DOHH2 (cell line): ENCODE results near the gene DLX2.

Source experiments
- H3F3A ChIP-seq: fragments of 200-600 bp; sonication (generic), shearing (Covaris generic); 2 replicates; pipeline ENCODE4 v1.6.0; 2016; ENCODE audit warnings: antibody characterized with exemption, mild to moderate bottlenecking; ENCODE audit not compliant: control insufficient read depth, insufficient read depth
- H3K27ac ChIP-seq: fragments of 200-600 bp; sonication (generic); 2 replicates; pipeline ENCODE4 v1.5.1; 2014; ENCODE audit warnings: low read depth, mild to moderate bottlenecking, low read length, moderate library complexity
- H3K27me3 ChIP-seq: fragments of 200-600 bp; sonication (generic); 2 replicates; pipeline ENCODE4 v1.6.1; 2014; ENCODE audit warnings: mild to moderate bottlenecking, low read length, mixed read lengths; ENCODE audit not compliant: control insufficient read depth
- H3K36me3 ChIP-seq: fragments of 200-600 bp; sonication (generic); 2 replicates; pipeline ENCODE4 v1.6.1; 2014; ENCODE audit warnings: mild to moderate bottlenecking, low read length, moderate library complexity, mixed read lengths; ENCODE audit not compliant: control insufficient read depth
- H3K4me1 ChIP-seq: fragments of 200-600 bp; sonication (generic); 2 replicates; pipeline ENCODE4 v1.6.1; 2014; ENCODE audit warnings: mild to moderate bottlenecking, low read length, mixed read lengths; ENCODE audit not compliant: control insufficient read depth
- H3K4me2 ChIP-seq: fragments of 200-600 bp; sonication (generic); 2 replicates; pipeline ENCODE4 v1.6.0; 2014; ENCODE audit warnings: mild to moderate bottlenecking, low read length, moderate library complexity
- H3K4me3 ChIP-seq: fragments of 200-600 bp; sonication (generic); 2 replicates; pipeline ENCODE4 v1.5.1; 2014; ENCODE audit warnings: mild to moderate bottlenecking, low read length, mixed read lengths
- H3K79me2 ChIP-seq: fragments of 200-600 bp; sonication (generic); 2 replicates; pipeline ENCODE4 v1.6.1; 2014; ENCODE audit warnings: mild to moderate bottlenecking, low read length, mixed read lengths; ENCODE audit not compliant: control insufficient read depth
- H3K9me2 ChIP-seq: fragments of 200-600 bp; sonication (generic); replicated peaks from 2 replicates; pipeline ENCODE4 v1.6.1; 2014; ENCODE audit warnings: mild to moderate bottlenecking, low read length, mixed read lengths; ENCODE audit not compliant: control insufficient read depth
- H3K9me3 ChIP-seq: fragments of 200-600 bp; sonication (generic); 2 replicates; pipeline ENCODE4 v1.6.1; 2014; ENCODE audit warnings: antibody characterized with exemption, low read length, mixed read lengths; ENCODE audit not compliant: control insufficient read depth, insufficient read depth
- H4K20me1 ChIP-seq: fragments of 200-600 bp; sonication (generic); 2 replicates; pipeline ENCODE4 v1.6.0; 2014; ENCODE audit warnings: low read depth, mild to moderate bottlenecking, antibody characterized with exemption, low read length, moderate library complexity; ENCODE audit not compliant: control insufficient read depth, insufficient read depth
- CTCF ChIP-seq: fragments of 200-600 bp; sonication (generic); IDR thresholded peaks from one replicate; pipeline ENCODE4 v1.5.1; 2014; ENCODE audit warnings: antibody characterized with exemption, mild to moderate bottlenecking, low read depth, low read length; ENCODE audit not compliant: poor library complexity, severe bottlenecking
- EZH2phosphoT487 ChIP-seq: fragments of 200-600 bp; sonication (generic); IDR thresholded peaks from 2 replicates; pipeline ENCODE4 v1.6.1; 2017; ENCODE audit warnings: borderline replicate concordance, mild to moderate bottlenecking, antibody characterized with exemption, low read length, moderate library complexity, mixed read lengths

Gene DLX2

GRCh38 chr2:172056293-172056692 is 46.4 kb downstream of the DLX2 start:
- H3K4me3 ChIP-seq: no peak overlapping the region
- no peaks in the 10 kb centered on the region for H3K79me2 ChIP-seq
- TF ChIP-seq EZH2phosphoT487: no peak
- TF ChIP-seq CTCF: no peak
- no peaks in the 10 kb centered on the region for H3F3A ChIP-seq
- H3K9me2 ChIP-seq: no peaks in the 10 kb centered on the region
- no peaks in the 10 kb centered on the region for H4K20me1 ChIP-seq
- no peaks in the 10 kb centered on the region for H3K4me1 ChIP-seq
- no peaks in the 10 kb centered on the region for H3K9me3 ChIP-seq
- no peaks in the 10 kb centered on the region for H3K27me3 ChIP-seq
- H3K27ac ChIP-seq: no peak overlapping the region
- no peak overlapping the region for H3K4me2 ChIP-seq
- no peaks in the 10 kb centered on the region for H3K36me3 ChIP-seq

GRCh38 chr2:172053486-172053885 is 49.2 kb downstream of the DLX2 start:
- H3K4me2 ChIP-seq: no peak overlapping the region
- no peak for TF ChIP-seq CTCF
- TF ChIP-seq EZH2phosphoT487: no peak
- H3K9me3 ChIP-seq: no peaks in the 10 kb centered on the region
- H3F3A ChIP-seq: no peaks in the 10 kb centered on the region
- no peaks in the 10 kb centered on the region for H3K27me3 ChIP-seq
- H3K36me3 ChIP-seq: no peaks in the 10 kb centered on the region
- no peak overlapping the region for H3K4me3 ChIP-seq
- H3K9me2 ChIP-seq: no peaks in the 10 kb centered on the region
- no peak overlapping the region for H3K27ac ChIP-seq
- no peaks in the 10 kb centered on the region for H3K79me2 ChIP-seq
- no peaks in the 10 kb centered on the region for H4K20me1 ChIP-seq
- no peaks in the 10 kb centered on the region for H3K4me1 ChIP-seq

GRCh38 chr2:172052000-172052983 is 50.4 kb downstream of the DLX2 start:
- Histone ChIP-seq H3K36me3 (no peaks in the 10 kb centered on the region), H3F3A (no peaks in the 10 kb centered on the region), H3K79me2 (no peaks in the 10 kb centered on the region), H3K4me3 (no peak overlapping the region), H3K27me3 (no peaks in the 10 kb centered on the region), H3K4me2 (no peak overlapping the region), H3K9me2 (no peaks in the 10 kb centered on the region), H3K27ac (no peak overlapping the region), H4K20me1 (no peaks in the 10 kb centered on the region), H3K9me3 (no peaks in the 10 kb centered on the region), H3K4me1 (no peaks in the 10 kb centered on the region)
- TF ChIP-seq EZH2phosphoT487: no peak
- no peak for TF ChIP-seq CTCF
